ENCODE data around the gene SRGAP3. TPM values are rescaled to one million over a fixed set of nuclear protein-coding genes. Genes with fewer than 3 reads are reported as not detected.

Gene SRGAP3
- total RNA-seq, 6 experiments from 2014 or later = 1.8 to 5.2 (median 3.1) TPM

GRCh38 chr3:9203317-9203716 lies 46.1 kb downstream of the SRGAP3 start:
- H3K27me3 ChIP-seq = no peaks in the 10 kb centered on the region
- no peak for TF ChIP-seq POLR2A (IDR thresholded peaks at IDR 0.05)
- TF ChIP-seq CTCF (IDR thresholded peaks at IDR 0.05) = no peak
- no peaks in the 10 kb centered on the region for H3K36me3 ChIP-seq
- WGBS (ENCODE audit: insufficient coverage, low coverage, low lambda C conversion rate, missing lambda C conversion rate) = 70% methylated on average over 2 of the region's 2 CpGs
- H3K27ac ChIP-seq = no peak overlapping the region
- H3K4me3 ChIP-seq = no peak overlapping the region
- DNase-seq = no peak
- no peak for ATAC-seq
- no peaks in the 10 kb centered on the region for H3K9me3 ChIP-seq
- no peaks in the 10 kb centered on the region for H3K4me1 ChIP-seq
- intact Hi-C loops (cut with DNase I) = no loop called here

GRCh38 chr3:9202546-9202945 lies 46.9 kb downstream of the SRGAP3 start:
- intact Hi-C loops (cut with DNase I) = no loop called here
- TF ChIP-seq CTCF (IDR thresholded peaks at IDR 0.05) (no peak), POLR2A (IDR thresholded peaks at IDR 0.05) (no peak)
- no peaks in the 10 kb centered on the region for H3K4me1 ChIP-seq
- no peaks in the 10 kb centered on the region for H3K27me3 ChIP-seq
- no peaks in the 10 kb centered on the region for H3K36me3 ChIP-seq
- H3K27ac ChIP-seq = no peak overlapping the region
- no peaks in the 10 kb centered on the region for H3K9me3 ChIP-seq
- H3K4me3 ChIP-seq = no peak overlapping the region
- DNase-seq (no peak), ATAC-seq (no peak)
- WGBS (ENCODE audit: insufficient coverage, low coverage, low lambda C conversion rate, missing lambda C conversion rate) = 72% methylated on average over 3 of the region's 4 CpGs

GRCh38 chr3:9201955-9202354 lies 47.5 kb downstream of the SRGAP3 start:
- ATAC-seq (no peak), DNase-seq (no peak)
- Histone ChIP-seq H3K4me1 (no peaks in the 10 kb centered on the region), H3K4me3 (no peak overlapping the region), H3K27me3 (no peaks in the 10 kb centered on the region), H3K9me3 (no peaks in the 10 kb centered on the region), H3K36me3 (no peaks in the 10 kb centered on the region), H3K27ac (no peak overlapping the region)
- no peak for TF ChIP-seq POLR2A (IDR thresholded peaks at IDR 0.05)
- no peak for TF ChIP-seq CTCF (IDR thresholded peaks at IDR 0.05)
- intact Hi-C loops (cut with DNase I) = no loop called here
- WGBS (ENCODE audit: insufficient coverage, low coverage, low lambda C conversion rate, missing lambda C conversion rate) = 95% methylated on average over 3 of the region's 6 CpGs

GRCh38 chr3:9201266-9201665 lies 48.2 kb downstream of the SRGAP3 start:
- ATAC-seq = no peak
- H3K9me3 ChIP-seq = no peaks in the 10 kb centered on the region
- WGBS (ENCODE audit: insufficient coverage, low coverage, low lambda C conversion rate, missing lambda C conversion rate) = no CpG with 5 or more reads among the region's 5 CpGs

More at GRCh38 chr3:9201266-9201665, 48.2 kb downstream of the SRGAP3 start:
- no peak overlapping the region for H3K27ac ChIP-seq
- H3K4me1 ChIP-seq = no peaks in the 10 kb centered on the region
- H3K4me3 ChIP-seq = no peak overlapping the region
- no peak for TF ChIP-seq POLR2A (IDR thresholded peaks at IDR 0.05)
- no peak for TF ChIP-seq CTCF (IDR thresholded peaks at IDR 0.05)
- intact Hi-C loops (cut with DNase I) = no loop called here
- DNase-seq = no peak
- H3K27me3 ChIP-seq = no peaks in the 10 kb centered on the region
- H3K36me3 ChIP-seq = no peaks in the 10 kb centered on the region
